GM19324 (cell line): ENCODE results near the gene MIGA1.
"Not testable (repeated sequence)": the region's sequence is repeated elsewhere in the genome, so short reads cannot be mapped to it uniquely, and the experiment has no call there.

ENCODE experiments used
- ATAC-seq: cut with Tn5 transposase; IDR thresholded peaks from one replicate; pipeline ENCODE4 v1.9.1; 2021; ENCODE audit warnings: mild to moderate bottlenecking, moderate library complexity; ENCODE audit not compliant: unreplicated experiment, low FRiP score

Gene MIGA1

GRCh38 chr1:77796695-77797405, 17.4 kb downstream of the MIGA1 start:
- ATAC-seq: no peak

DNA sequence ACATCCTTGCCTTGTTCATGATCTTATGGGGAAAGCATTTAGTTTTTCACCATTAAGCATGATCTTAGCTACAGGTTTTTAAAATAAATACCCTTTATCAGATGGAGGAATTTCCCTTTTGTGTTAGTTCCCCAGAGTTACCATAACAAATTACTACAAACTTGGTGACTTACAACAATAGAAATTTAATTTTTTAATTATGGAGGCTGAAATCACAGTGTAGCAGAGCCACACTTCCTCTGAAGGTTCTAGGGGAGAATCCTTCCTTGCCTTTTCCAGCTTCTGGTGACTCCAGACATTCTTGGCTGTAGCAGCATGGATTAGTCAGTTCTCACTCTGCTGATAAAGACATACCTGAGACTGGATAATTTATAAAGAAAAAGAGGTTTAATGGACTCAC, 18.5 kb downstream of the MIGA1 start:
- no peak for ATAC-seq

GRCh38 chr1:77802026-77802425, 22.6 kb downstream of the MIGA1 start:
- no peak for ATAC-seq

DNA sequence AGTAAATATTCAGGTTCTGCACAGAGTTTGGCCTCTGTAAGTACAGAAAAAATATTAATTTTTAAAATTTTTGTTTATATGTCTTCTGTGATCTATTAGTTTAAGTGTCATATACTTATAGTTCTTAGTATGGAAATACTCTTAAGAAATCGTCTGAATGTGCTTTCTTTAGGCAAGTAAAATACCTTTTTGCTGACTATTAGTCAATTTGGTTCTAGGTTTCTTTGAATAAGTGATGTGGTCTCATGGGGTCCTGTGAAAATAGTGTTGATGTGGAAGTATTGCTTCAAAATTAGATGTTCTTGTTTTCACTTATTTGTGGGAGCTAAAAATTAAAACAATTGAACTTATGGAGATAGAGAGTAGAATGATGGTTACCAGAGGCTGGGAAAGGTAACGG, 23.9 kb downstream of the MIGA1 start:
- ATAC-seq: no peak

DNA sequence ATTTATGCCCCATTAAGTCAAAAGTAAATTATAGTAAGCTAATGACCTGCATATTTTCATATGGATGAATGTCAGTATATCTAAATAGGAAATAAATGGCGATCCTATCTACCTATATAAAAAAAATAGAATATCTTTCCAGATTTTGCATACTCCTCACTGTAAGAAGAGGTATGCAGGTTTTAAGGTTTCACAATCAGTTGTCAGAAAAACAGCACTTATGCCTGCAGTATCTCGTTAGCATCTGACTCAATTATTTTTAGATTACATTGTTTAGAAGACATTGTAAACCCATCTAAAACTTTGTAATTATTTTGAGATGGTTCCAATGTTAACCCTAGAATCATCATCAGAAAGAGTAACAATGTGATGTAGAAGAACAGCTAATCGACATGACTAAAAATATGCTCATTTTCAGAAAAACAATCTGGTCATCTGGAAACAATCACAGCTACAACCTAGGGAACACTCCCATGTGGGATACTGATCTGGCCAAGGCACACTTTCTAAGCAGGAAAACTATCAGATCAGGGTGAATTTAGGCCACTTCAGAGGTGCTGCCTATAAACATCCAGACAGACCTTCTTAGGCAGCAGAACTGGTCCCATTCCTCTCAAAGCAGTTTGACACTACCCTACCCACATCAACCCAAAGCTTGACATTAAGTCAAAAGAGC, 30.5 kb downstream of the MIGA1 start:
- not testable (repeated sequence) for ATAC-seq

DNA sequence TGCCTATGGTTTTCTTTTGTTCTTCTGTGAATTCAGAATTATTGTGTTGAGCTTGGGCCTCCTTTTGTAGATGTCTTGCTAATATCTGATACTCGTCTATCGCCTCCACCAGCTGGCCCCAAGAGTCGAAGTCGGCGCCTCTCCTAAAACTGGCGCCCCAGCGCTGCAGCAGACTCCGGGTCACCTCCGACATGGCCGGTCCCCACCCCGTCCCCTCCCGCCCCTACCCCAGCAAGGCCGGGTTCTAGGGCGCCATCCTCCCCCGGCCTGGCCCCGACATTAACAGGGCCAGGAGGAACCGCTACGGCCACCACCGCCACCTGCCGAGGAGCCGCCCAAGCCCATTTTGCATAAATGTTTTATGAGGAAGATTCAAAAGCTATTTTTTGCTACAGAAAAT, 32.1 kb downstream of the MIGA1 start:
- peak; percentile 49 for ATAC-seq

GRCh38 chr1:77817368-77818209, 38.1 kb downstream of the MIGA1 start:
- ATAC-seq: no peak

DNA sequence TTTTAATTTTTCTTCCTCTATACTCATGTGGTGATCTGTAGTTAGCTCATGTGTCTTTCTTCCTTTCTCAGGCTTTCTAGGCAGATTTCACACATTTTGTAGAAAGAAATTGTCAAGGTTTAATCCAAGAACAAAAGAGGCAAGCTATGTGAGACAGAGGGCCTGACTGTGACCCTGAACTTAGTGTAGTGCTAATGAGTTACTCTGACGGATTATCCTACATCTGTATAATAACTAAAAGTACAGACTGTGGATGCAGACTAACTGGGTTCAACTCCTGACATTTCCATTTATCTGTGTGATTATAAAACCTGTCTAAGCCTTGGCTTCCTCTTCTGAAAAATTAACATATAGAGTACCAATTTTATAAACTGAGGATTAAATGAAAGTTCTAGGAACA, 40.7 kb downstream of the MIGA1 start:
- no peak for ATAC-seq

GRCh38 chr1:77824079-77824478, 44.6 kb downstream of the MIGA1 start:
- ATAC-seq: no peak

GRCh38 chr1:77824694-77825093, 45.2 kb downstream of the MIGA1 start:
- ATAC-seq: no peak

DNA sequence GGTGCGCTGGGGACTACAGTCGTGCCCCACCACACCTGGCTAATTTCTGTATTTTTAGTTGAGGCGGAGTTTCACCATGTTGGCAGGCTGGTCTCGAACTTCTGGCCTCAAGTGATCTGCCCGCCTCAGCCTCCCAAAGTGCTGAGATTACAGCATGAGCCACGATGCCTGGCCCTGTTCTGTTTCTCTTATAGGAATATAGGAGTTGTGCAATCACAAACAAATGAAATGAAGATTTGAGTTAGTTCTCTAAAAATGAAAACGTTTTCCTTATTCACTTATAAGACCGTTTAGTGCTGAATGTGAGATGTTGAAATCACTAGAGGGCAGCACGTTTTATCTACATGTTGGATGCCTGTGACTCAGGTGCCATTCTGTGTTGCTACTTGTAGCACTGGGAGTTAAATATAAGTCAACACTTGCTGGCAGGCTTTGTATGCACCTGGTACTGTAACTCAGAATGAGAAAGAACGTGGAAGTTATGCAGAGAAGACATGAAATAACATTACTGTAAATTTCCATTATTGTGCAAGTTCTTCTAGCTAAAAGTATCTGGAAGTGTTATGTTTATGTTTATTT, 45.8 kb downstream of the MIGA1 start:
- ATAC-seq: peak; percentile 56

DNA sequence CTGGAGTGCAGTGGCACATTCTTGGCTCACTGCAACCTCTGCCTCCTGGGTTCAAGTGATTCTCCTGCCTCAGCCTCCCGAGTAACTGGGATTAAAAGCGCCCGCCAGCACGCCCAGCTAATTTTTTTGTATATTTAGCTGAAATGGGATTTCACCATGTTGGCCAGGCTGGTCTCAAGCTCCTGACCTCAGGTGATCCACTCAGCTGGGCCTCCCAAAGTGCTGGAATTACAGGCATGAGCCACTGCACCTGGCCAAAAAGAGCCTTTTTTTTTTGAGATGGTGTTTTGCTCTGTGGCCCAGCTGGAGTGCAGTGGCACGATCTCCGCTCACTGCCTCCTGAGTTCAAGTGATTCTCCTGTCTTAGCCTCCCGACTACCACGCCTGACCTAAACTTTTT, 47.4 kb downstream of the MIGA1 start:
- ATAC-seq: not testable (repeated sequence)

- ATAC-seq: no peak
Observed at GRCh38 chr1:77828098-77828497, 48.6 kb downstream of the MIGA1 start.

DNA sequence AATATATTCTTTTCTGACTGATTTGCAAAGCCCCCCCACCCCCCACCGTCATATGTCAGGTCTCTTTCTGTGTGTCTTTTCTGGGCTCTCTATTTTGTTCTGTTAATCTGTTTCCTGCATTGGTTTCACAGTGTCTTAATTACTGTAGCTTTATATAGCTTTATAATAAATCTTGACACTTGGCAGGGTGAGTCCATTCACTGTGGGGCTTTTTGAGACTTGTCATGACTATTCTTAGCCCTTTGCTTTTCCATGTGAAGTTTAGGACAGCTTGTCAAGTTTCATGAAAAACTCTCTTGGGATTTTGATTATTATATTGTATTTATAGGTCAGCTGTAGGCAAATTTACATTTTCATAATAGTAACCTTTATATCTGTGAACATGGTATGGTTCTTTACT, 50.4 kb downstream of the MIGA1 start:
- ATAC-seq: no peak

- no peak for ATAC-seq
Observed at GRCh38 chr1:77830946-77831345, 51.5 kb downstream of the MIGA1 start.

- no peak for ATAC-seq
Observed at GRCh38 chr1:77831566-77831965, 52.1 kb downstream of the MIGA1 start.

DNA sequence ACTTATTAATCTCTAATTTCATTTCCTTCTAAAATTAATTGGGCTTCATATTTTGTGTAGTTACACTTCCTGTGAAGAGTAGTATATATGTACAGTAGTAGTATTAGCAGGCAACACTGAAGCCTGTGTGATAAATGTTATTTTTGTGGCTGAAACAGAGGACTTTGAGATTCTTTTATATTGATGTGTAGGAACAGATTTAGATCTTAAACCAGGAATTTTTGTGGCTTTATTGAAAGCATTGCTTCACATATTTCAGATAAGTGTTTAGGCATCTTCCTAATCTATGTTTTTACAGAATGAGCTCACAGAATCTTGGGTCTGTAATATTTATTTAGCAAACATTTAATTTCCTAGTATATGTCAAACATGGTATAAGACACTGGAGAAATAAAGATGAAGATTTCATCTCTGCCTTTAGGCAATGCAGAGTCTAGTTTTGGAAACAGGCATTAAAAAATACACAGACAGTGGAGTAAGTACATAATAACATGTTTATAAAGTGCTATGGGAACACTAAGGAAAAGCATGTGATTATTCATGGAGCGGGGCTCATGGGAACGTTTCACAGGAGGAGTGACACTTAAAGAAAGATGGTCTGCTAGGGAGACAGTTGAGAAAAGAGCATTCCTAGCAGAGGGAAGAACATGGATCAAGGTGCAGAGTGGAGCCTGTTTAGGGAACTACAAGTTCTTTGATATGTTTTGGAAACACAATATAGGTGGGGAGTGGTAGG, 52.7 kb downstream of the MIGA1 start:
- ATAC-seq: no peak

GRCh38 chr1:77832901-77833300, 53.5 kb downstream of the MIGA1 start:
- ATAC-seq: no peak

DNA sequence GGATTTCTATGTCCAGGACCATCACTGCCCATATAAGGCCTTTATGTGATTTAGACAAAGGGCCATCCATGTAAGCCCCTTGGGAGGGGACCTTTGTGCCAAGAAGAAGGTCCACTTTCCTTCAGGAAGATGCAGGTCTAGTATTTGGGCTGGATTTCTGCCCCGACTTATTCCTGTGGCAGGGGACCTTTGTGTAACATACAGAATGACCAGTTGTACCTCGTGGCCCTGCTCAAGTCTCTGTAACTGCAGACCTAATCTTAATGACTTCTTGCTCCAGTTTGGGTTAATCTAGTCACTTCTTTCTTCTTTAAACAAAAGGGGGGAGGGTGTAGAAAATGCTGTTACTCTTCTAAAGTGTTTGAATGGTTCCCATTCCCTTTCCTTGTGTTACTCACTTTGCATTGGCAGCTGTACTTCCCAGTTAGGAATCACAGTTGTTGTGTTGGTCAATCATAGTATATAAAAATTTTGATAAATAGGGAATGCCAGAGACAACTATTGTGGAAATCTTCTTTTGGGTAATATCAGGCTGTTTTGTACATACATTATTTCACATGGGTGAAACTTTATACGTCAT, 54.2 kb downstream of the MIGA1 start:
- ATAC-seq: no peak

DNA sequence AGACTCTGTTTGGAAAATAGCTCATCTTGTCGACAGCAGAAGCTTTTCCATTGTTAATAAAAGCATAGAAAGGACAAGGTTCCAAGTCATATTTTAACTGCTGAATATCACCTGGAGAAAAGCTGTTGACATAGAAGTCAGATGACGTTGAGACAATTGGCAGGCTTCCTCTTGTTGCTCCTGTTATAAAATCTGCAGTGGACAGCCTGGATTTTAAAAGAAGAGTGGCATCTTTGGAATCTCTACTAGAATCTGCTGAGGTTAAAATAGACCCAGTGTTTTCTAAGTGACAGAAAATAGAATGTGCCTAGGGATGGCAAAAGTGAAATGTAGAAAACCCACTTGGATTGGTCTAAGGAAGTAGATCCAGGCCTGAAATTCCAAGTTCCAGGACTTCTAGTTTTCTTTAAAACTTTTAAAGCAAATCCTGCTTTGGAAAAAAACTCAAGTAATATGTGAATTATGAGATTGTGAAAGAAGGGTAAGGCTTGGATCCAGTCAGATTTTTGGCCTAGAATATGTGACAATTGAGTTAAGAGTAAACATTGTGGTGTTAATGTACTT, 55.4 kb downstream of the MIGA1 start:
- no peak for ATAC-seq
